NCI-H510A treated with DMSO at 0.1 percent for 48 hours (cell line): Measurements from ENCODE around the gene SPATS2L.

Experiments used
- DNase-seq: peaks from one replicate; lab custom pipeline; 2025; lab: John Stamatoyannopoulos, UW

The SPATS2L gene

GRCh38 chr2:200443916-200444315 lies 137.4 kb downstream of the SPATS2L start:
- DNase-seq, result no peak

DNA sequence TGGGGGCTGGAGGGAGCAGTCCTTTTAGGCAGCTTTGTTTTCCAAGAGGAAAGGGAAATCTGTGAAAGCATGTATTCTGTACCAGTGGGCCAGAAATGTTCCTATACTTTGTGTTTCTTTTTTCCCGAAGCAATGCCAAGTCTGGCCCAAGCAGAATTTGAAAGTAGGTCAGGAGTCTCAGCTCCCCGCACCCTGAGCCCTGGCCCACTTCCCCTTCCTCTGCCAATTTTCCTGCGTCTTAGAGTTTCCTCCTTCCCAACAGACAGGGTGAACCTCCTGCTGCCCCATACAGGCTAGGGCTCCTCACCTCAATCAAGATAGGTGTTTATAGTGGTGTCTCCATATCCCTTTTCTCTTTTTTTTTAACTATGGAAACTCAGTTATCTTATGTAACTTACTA lies 138.0 kb downstream of the SPATS2L start:
- no peak for DNase-seq

DNA sequence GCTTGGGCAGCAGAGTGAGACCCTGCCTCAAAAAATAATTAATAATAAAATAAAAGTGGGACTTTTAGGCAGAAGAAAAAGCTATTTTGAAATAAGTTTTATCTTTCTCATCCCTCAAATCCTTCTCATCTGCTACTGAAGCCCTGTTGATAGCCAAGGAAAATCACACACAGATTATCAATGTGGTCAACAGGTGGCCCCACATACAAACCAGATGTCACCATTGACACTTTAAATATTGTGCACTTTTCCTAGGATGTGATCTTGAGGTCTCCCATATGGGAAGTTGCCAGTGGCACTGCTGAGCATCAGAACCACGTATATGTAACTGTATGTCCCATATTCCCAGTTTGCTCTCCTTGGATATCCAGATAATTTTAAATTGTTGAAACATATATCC lies 138.8 kb downstream of the SPATS2L start:
- no peak for DNase-seq

- DNase-seq, result no peak
Observed at GRCh38 chr2:200446612-200447011, 140.1 kb downstream of the SPATS2L start.

GRCh38 chr2:200447139-200447855 lies 140.8 kb downstream of the SPATS2L start:
- no peak for DNase-seq

DNA sequence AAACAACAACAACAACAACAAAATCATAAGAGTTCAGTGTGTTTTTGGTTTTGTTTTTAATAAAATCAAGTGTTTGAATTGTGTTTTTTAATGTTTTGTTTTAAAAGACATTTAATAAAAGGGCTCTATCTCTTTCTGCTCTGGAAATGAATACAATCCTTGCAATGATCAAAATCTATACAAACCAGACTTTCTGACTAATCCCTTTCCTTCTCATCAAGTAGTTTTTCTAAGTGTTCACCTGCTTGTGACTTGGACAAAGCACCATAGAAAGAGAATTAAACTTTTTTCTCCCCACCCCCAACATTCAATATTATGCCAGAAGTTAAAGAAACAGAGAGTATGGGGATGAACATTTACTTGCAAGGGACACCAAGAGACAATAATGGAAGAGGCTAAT lies 142.0 kb downstream of the SPATS2L start:
- no peak for DNase-seq

GRCh38 chr2:200449149-200449548 lies 142.7 kb downstream of the SPATS2L start:
- DNase-seq, result no peak

- no peak for DNase-seq
Observed at GRCh38 chr2:200450288-200450687, 143.8 kb downstream of the SPATS2L start.

- no peak for DNase-seq
Observed at GRCh38 chr2:200451511-200451910, 145.0 kb downstream of the SPATS2L start.

GRCh38 chr2:200452377-200452776 lies 145.9 kb downstream of the SPATS2L start:
- no peak for DNase-seq

DNA sequence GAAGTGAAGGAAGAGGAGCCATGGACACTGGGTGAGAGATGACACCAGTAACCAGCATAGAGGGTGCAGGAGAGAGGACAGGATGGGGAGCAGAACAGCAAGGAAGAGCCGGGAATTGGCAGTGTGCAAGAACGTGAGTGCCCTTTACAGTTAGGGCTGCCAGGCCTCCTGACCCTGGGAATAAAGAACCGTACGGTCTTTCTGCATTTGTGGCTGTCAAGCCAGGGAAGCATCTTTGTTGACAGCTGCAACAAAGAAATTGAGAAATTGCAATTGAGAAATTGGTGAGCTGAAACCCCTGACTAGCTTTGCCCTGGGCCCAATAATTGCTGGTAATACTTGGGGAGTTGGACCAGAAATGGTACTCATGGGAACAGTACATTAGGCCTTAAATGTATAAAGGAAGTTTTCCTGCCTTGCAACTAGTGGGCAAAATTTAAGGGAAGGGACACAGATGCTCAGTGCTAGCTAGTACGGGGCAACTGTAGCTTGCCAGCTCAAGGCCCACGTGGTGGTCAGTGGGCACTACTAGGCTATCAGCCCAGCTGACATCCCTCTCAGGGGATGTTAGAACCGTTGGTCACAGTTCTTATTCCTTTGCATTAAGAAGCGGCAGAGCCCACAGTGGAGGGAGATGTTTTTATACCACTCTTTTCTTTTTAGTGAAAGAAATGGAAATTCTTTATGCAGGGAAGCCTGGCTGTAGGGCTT lies 146.8 kb downstream of the SPATS2L start:
- no peak for DNase-seq

DNA sequence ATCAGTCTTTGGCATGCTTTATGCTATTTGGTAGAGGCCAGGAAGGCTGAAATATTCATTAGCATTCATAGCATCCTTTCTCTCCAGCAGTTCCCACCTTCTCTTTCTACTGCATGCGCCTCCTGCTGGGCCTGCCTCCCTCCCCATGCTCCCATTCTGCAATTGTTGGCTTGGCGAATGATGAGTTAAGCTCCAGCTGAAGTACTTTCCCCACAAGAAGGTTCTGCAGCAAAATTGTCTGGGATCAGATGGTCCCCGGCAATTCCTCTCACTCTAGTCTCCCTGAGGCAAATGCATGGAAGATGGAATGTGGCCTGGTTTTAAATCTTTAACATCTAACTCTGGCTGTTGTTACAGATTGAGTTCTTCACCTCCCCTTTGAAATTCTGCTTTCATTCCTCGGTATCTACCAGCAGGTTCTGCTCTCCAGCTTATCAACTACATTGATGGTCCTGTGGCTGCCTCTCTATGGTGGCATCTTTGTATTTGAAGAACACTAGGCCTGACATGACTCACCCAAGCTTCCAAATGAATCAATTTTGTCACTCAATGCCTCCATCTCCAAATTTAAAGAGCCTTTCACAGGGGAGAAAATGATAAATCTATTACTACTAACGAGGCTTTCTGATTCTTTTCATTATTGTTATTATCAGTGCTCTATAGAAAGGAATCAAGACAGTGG lies 147.5 kb downstream of the SPATS2L start:
- no peak for DNase-seq

DNA sequence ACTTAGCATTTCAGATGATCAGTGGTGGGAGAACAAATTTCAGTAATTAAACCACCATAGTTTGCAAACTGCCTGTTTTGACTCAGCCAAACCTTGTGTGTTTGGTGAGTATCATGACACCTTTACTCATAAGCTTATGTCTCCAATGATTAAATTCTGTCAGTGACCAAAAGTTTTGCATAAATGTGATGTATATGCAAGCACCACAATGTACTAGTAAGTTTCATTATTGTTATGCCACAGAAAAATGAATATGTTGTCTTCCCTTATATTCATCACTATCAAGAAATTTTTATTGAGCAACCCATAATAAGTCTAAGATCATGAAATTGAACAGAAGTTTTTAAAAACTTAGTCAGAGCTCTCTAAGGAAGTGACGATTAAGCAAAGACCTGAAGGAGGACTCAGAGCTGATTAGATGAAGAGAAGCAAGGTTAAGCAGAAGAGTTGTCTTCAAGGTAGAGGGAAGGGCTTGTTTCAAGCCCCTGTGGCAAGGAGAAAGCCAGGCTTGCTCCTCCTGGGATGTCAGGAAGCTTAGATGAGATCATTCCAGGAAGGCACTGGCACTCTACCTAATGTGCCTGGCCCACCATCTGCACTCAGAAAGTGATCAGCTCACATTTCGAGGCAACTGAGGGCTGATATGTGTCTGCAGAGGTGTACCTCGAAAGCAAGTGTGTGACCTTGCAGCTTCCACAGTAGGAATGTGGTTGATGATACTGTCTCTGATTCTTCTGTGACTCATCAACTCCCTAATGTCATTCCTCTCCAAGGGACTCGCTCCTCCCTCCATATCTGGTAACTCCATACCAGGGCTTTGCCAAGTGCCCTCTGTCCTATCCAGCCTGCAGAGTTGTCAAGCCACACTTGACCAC lies 148.7 kb downstream of the SPATS2L start:
- DNase-seq, result no peak

- DNase-seq, result no peak
Observed at GRCh38 chr2:200455958-200456421, 149.5 kb downstream of the SPATS2L start.

DNA sequence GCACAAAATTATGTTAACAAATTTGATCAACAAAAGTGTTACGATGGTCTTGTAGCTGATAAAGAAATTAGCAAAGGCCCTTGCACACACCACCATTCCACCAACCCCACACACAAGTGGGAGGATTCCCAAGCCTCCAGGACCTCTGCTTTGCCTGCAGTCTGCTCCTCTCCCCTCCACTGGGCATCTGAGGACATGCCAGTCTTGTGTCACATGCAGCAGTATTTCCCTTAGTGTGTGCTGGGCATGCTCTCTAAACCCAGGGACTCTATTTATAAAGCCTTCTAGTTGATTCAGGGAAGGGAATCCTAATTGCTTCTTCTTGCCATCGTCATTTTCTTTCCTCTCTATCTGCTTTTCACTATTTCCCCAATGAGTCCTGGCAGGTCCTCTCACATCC lies 150.1 kb downstream of the SPATS2L start:
- DNase-seq, result no peak

GRCh38 chr2:200459101-200459500 lies 152.6 kb downstream of the SPATS2L start:
- DNase-seq, result no peak

DNA sequence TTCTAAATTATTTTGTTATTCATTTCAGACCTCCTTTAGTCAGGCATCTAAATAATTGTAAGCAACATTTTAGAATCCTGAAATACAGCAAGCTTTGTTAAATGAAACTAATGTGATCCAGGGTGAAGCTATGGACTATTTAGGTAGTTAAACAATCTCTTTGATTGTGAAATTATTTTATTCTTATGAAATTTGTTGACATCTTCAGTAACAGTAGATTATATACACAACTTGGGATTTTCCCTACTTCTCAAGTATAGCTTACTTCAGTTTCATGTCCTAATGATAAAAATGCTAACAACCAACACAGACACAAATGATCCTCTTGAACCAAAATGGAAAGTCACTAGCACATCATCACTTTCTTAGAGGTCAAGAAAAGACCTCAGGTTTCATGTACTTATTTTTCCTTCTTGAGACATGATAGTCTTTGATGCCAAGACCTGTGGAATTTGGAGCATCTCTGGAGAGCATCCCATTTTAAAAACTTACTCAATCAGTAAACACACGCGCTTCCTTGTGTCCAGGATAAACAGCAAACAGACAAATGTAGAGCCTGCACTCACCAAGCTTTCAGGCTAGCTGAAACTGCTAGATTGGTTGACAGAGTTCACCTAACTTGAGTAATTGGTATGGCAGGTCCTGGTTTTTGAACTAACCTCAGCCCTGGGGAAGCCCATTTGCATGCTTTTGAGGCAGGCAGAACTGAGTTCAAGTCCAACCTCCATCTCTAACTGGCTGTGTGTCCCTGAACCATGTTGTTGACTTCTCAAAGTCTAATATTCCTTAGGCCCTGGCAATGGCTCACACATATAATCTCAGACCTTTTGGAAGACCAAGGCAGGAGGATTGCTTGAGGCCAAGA lies 155.6 kb downstream of the SPATS2L start:
- DNase-seq, result no peak

DNA sequence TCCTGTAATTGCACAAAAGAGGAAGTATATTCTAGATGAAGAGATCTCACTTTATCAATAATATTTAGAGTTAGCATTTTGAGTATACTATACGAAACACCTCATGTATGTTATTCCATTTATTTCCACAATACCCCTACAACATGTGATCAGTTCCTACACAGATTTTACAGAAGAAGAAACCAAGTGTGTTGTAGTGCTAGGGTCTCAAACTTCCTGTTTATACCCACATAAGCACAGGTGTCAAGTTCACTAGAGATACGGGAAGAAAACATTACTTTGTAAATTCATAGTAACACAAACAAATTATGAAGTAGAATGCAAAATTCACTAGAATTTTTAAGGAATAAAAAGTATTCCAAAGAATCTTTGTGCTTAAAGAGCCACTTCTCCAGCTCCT lies 157.0 kb downstream of the SPATS2L start:
- DNase-seq, result no peak

DNA sequence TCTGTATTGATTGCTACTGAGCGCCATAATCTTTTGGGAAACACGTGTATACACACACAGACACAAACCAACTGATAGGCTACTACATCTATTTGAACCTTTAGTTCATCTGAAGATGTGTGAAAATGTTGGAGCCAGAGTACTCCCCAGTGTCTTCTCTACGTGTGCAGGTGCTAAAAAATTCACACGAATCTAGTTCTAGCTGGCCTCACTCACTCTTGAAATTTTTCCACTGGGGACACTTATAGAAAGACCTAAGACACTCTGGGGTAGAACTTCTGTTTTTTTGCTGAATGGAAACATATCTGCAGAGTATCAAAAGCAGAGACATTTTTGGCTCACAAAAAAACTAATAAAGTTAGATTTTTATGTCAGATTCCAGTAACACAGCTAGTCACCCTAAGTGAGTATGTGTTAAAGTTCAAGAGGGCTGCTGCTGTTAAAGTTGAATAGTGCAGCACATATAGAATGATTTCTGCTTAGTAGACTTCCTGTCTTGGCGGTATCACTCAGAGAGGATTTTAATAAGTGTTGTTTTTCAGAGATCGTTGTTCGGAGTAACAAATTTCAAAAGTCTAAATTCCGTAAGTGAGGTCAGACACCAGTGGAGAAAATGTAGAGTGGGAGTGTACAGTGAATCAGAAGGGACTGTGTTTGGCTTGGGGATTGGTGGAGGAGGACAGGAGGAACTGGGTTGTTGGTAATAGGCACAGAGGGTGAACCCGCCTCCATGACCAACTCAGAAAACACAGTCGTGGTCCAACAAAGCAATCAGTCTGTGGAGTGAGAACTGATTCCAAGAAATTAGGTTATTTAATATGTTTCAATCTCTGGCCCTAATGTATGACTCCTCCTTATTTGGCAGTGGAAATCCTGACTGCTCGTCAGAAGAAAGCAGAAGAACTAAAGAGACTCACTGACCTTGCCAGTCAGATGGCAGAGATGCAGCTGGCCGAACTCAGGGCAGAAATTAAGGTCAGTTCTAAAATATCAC lies 160.2 kb downstream of the SPATS2L start:
- no peak for DNase-seq
